NK-92 treated with Interleukin-12 subunit alpha and Interleukin-12 subunit beta, amount 100 ng/mL, for 24 hours (cell line): Measurements from ENCODE around the gene LRCOL1.

Experiments used
- DNase-seq: peaks from one replicate; lab custom pipeline; 2025; lab: John Stamatoyannopoulos, UW

The LRCOL1 gene

GRCh38 chr12:132563911-132564310 lies 46.5 kb downstream of the LRCOL1 start:
- no peak for DNase-seq

GRCh38 chr12:132562489-132563021 lies 47.8 kb downstream of the LRCOL1 start:
- no peak for DNase-seq

- no peak for DNase-seq
Measured at GRCh38 chr12:132561427-132562156, 48.8 kb downstream of the LRCOL1 start.

- no peak for DNase-seq
Measured at GRCh38 chr12:132560614-132561426, 49.6 kb downstream of the LRCOL1 start.

- no peak for DNase-seq
Measured at GRCh38 chr12:132560364-132560613, 50.1 kb downstream of the LRCOL1 start.

GRCh38 chr12:132559652-132560363 lies 50.6 kb downstream of the LRCOL1 start:
- DNase-seq: no peak

- no peak for DNase-seq
Measured at GRCh38 chr12:132558861-132559623, 51.3 kb downstream of the LRCOL1 start.

- DNase-seq: no peak
Measured at GRCh38 chr12:132558042-132558856, 52.1 kb downstream of the LRCOL1 start.

GRCh38 chr12:132557291-132558015 lies 52.9 kb downstream of the LRCOL1 start:
- no peak for DNase-seq

GRCh38 chr12:132556801-132557200 lies 53.6 kb downstream of the LRCOL1 start:
- DNase-seq: no peak

GRCh38 chr12:132556216-132556615 lies 54.2 kb downstream of the LRCOL1 start:
- DNase-seq: no peak

GRCh38 chr12:132555686-132556085 lies 54.7 kb downstream of the LRCOL1 start:
- no peak for DNase-seq

GRCh38 chr12:132554845-132555630 lies 55.3 kb downstream of the LRCOL1 start:
- no peak for DNase-seq
